K562 (cell line): ENCODE data around the gene ADAP1. TPM values are rescaled to one million over a fixed set of nuclear protein-coding genes. Genes with fewer than 3 reads are reported as not detected.
A peak's percentile ranks its signal among the peaks of the same experiment; 100 is the strongest.

Experiments used
- ELF1 ChIP-seq: fragments of 200-800 bp; sonication (Bioruptor generic); IDR thresholded peaks from 2 replicates; pipeline ENCODE4 v1.6.1; 2016; ENCODE audit warnings: missing genetic modification characterization, missing compliant biosample characterization
- EP400 ChIP-seq: fragments of 450-650 bp; IDR thresholded peaks from 2 replicates; pipeline ENCODE4 v1.6.1; 2017; ENCODE audit warnings: antibody characterized with exemption, mild to moderate bottlenecking, moderate library complexity
- FIP1L1 ChIP-seq: fragments of 200-400 bp; formaldehyde crosslinking; IDR thresholded peaks from 2 replicates; pipeline ENCODE4 v1.6.1; 2018; ENCODE audit warnings: mild to moderate bottlenecking, low read depth, low read length; ENCODE audit not compliant: poor library complexity, severe bottlenecking
- GATA2 ChIP-seq: sonication (generic); formaldehyde crosslinking; IDR thresholded peaks from 2 replicates; pipeline ENCODE4 v1.4.0; 2020; ENCODE audit warnings: mild to moderate bottlenecking, missing genetic modification reagents
- HNRNPLL ChIP-seq: fragments of 200-400 bp; formaldehyde crosslinking; IDR thresholded peaks from 2 replicates; pipeline ENCODE4 v1.6.1; 2017; ENCODE audit warnings: low read length, low read depth, mild to moderate bottlenecking; ENCODE audit not compliant: poor library complexity, severe bottlenecking
- NFXL1 ChIP-seq: fragments of 450-650 bp; formaldehyde crosslinking; IDR thresholded peaks from 2 replicates; pipeline ENCODE4 v1.4.0; 2021; ENCODE audit warnings: mild to moderate bottlenecking
- NRF1 ChIP-seq, 2 experiments: fragments of 450-650 bp; IDR thresholded peaks in 1 of 2; conservative IDR thresholded peaks in 1 of 2; 2 replicates each; pipeline ENCODE4 v1.6.1; 2014; ENCODE audit warnings: mild to moderate bottlenecking in 2 of 2
- PHF8 ChIP-seq: fragments of 200-600 bp; sonication (generic); IDR thresholded peaks from 2 replicates; pipeline ENCODE4 v1.6.1; 2012; ENCODE audit warnings: mixed run types, mild to moderate bottlenecking, inconsistent platforms, low read length, moderate library complexity, borderline replicate concordance
- PTRF ChIP-seq: fragments of 450-650 bp; IDR thresholded peaks from 2 replicates; pipeline ENCODE4 v1.6.1; 2016; ENCODE audit warnings: mild to moderate bottlenecking, missing genetic modification characterization, missing compliant biosample characterization
- RB1 ChIP-seq: fragments of 450-650 bp; IDR thresholded peaks from 2 replicates; pipeline ENCODE4 v1.6.1; 2017; ENCODE audit warnings: low read depth, mild to moderate bottlenecking
- RFX1 ChIP-seq: fragments of 450-650 bp; IDR thresholded peaks from 2 replicates; pipeline ENCODE4 v1.6.1; 2016; ENCODE audit warnings: mild to moderate bottlenecking, moderate library complexity
- SMARCA4 ChIP-seq: fragments of 450-650 bp; IDR thresholded peaks from 2 replicates; pipeline ENCODE4 v1.6.1; 2016
- SRSF3 ChIP-seq: fragments of 200-400 bp; formaldehyde crosslinking; IDR thresholded peaks from 2 replicates; pipeline ENCODE4 v1.6.1; 2016; ENCODE audit warnings: mild to moderate bottlenecking, low read length, moderate library complexity; ENCODE audit not compliant: insufficient read depth
- TEAD1 ChIP-seq, 2 experiments: fragments of 450-650 bp in 1 of 2; sonication (generic) in 1 of 2; formaldehyde crosslinking; IDR thresholded peaks; 2 replicates each; pipeline versions ENCODE4 v1.4.0 to v1.8.0; 2020 to 2022; ENCODE audit warnings: mild to moderate bottlenecking in 2 of 2, missing genetic modification reagents in 1 of 2
- TOE1 ChIP-seq, 2 experiments: fragments of 450-650 bp in 1 of 2; sonication (generic) in 1 of 2; formaldehyde crosslinking in 1 of 2; IDR thresholded peaks; 2 replicates each; pipeline versions ENCODE4 v1.7.1 to v1.8.0; 2016 to 2022; ENCODE audit warnings: borderline replicate concordance in 2 of 2, mild to moderate bottlenecking in 2 of 2, antibody characterized with exemption in 1 of 2, inconsistent platforms in 1 of 2, low read depth in 1 of 2, missing genetic modification reagents in 1 of 2, moderate library complexity in 1 of 2
- XRCC5 ChIP-seq: fragments of 200-400 bp; formaldehyde crosslinking; IDR thresholded peaks from 2 replicates; pipeline ENCODE4 v1.6.1; 2017; ENCODE audit warnings: low read depth, mild to moderate bottlenecking, low read length
- polyA plus RNA-seq, 8 experiments: library from polyadenylated mRNA; depleted of rRNA in 4 of 8; stranded (reverse) in 5 of 8; unstranded in 3 of 8; fragments of >200 nt; fragmentation: Nextera tagmentation in 2 of 8; fragmentation: Illumina TruSeq in 1 of 8; extraction: Ambion mirVana in 2 of 8; extraction: Trizol in 1 of 8; gene quantifications; 2 replicates each; pipeline versions ENCODE4 v1.2.1 to v1.2.3, GENCODE V29; 2011 to 2014; ENCODE audit warnings: inconsistent platforms in 1 of 8, missing spikeins in 1 of 8
- total RNA-seq, 7 experiments: library from RNA; depleted of rRNA in 6 of 7; stranded (reverse); fragments of >200 nt in 6 of 7; fragmentation: Illumina TruSeq in 2 of 7; extraction: Trizol in 2 of 7; gene quantifications; 2 replicates each; pipeline versions ENCODE4 v1.2.1 to v1.2.3, GENCODE V29; 2011 to 2021; ENCODE audit warnings: low replicate concordance in 1 of 7
- TF ChIP-seq, protein P1 (sequence below): fragments of 450-650 bp; formaldehyde crosslinking; IDR thresholded peaks from 2 replicates; pipeline ENCODE4 v1.4.0; 2020; ENCODE audit warnings: mild to moderate bottlenecking, moderate library complexity
- TF ChIP-seq, protein P2 (sequence below): sonication (generic); formaldehyde crosslinking; IDR thresholded peaks from 2 replicates; pipeline ENCODE4 v1.4.0; 2020; ENCODE audit warnings: mild to moderate bottlenecking, missing genetic modification reagents
- TF ChIP-seq, protein P3 (sequence below): sonication (generic); formaldehyde crosslinking; IDR thresholded peaks from 2 replicates; pipeline ENCODE4 v1.8.1; 2023; ENCODE audit warnings: mild to moderate bottlenecking, missing genetic modification reagents
- TF ChIP-seq, protein P4 (sequence below): fragments of 450-650 bp; IDR thresholded peaks from 2 replicates; pipeline ENCODE4 v1.6.1; 2016; ENCODE audit warnings: borderline replicate concordance

Gene ADAP1
- total and polyA plus RNA-seq, 9 of the 15 experiments (the other 6 are each of a cell fraction or from before 2014, with no cell fraction given): 0.27 to 1.4 (median 0.52) TPM; not detected in 3

DNA sequence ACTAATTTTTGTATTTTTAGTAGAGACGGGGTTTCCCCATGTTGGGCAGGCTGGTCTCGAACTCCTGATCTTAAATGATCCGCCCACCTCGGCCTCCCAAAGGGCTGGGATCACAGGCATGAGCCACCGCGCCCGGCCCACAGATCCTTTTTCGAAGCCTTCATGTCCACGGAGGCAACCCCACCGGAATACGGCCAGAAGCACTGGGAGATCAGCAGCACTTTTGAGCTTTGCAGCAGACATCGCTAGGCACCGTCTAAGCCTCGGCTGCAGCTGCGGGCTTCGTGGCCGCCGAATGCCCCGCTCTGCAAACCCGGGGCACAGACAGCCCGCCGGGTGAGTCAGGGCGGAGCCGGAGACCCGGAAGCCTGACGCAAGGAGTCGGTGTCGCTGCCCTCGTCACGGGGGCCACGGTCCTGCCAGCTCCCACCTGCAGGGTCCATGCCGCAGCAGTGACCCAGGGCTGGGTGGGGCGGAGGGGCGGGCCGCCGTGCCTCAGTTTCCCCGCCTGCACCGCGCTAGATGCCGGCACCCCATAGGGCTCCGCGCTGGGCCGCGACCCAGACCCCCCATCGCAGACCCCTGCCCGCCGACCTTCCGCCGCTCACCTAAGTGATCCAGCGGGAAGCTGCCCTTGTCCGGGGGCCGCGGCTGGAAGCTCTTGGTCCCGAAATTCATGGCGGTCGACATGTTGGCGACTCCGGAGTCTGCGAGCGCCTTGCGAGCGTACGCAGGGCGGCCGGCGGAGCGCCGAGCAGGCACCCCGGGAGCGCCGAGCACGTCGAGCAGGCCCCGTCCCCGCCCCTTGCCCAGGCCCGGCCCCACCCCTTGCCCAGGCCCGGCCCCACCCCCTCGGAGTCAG, 20.6 kb upstream of the ADAP1 start, which contains the start of gene COX19 (continued):
- peak; percentile 84 for TF ChIP-seq ELF1 (tag)
- peak; percentile 95 for TF ChIP-seq PHF8
- TF ChIP-seq PTRF: no peak
- peak; percentile 93 for TF ChIP-seq EP400
- 0 out of 2 replicates have a peak, but pooled peaks have one; percentile 52 for TF ChIP-seq SRSF3
- peak; percentile 80 for TF ChIP-seq FIP1L1
- TF ChIP-seq, protein P1, sequence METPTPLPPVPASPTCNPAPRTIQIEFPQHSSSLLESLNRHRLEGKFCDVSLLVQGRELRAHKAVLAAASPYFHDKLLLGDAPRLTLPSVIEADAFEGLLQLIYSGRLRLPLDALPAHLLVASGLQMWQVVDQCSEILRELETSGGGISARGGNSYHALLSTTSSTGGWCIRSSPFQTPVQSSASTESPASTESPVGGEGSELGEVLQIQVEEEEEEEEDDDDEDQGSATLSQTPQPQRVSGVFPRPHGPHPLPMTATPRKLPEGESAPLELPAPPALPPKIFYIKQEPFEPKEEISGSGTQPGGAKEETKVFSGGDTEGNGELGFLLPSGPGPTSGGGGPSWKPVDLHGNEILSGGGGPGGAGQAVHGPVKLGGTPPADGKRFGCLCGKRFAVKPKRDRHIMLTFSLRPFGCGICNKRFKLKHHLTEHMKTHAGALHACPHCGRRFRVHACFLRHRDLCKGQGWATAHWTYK (CRISPR knock-in tag): peak; percentile 91
- TF ChIP-seq, protein P2, sequence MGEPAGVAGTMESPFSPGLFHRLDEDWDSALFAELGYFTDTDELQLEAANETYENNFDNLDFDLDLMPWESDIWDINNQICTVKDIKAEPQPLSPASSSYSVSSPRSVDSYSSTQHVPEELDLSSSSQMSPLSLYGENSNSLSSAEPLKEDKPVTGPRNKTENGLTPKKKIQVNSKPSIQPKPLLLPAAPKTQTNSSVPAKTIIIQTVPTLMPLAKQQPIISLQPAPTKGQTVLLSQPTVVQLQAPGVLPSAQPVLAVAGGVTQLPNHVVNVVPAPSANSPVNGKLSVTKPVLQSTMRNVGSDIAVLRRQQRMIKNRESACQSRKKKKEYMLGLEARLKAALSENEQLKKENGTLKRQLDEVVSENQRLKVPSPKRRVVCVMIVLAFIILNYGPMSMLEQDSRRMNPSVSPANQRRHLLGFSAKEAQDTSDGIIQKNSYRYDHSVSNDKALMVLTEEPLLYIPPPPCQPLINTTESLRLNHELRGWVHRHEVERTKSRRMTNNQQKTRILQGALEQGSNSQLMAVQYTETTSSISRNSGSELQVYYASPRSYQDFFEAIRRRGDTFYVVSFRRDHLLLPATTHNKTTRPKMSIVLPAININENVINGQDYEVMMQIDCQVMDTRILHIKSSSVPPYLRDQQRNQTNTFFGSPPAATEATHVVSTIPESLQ (CRISPR knock-in tag): peak; percentile 45; the same call in 1 of the 2 replicates
- TF ChIP-seq, protein P3, sequence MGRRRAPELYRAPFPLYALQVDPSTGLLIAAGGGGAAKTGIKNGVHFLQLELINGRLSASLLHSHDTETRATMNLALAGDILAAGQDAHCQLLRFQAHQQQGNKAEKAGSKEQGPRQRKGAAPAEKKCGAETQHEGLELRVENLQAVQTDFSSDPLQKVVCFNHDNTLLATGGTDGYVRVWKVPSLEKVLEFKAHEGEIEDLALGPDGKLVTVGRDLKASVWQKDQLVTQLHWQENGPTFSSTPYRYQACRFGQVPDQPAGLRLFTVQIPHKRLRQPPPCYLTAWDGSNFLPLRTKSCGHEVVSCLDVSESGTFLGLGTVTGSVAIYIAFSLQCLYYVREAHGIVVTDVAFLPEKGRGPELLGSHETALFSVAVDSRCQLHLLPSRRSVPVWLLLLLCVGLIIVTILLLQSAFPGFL (CRISPR knock-in tag): 0 out of 2 replicates have a peak, but pooled peaks have one; percentile 49
- TF ChIP-seq TOE1 (IDR thresholded peaks at IDR 0.05; ENCODE audit: borderline replicate concordance): peak; percentile 54; the same call in 1 of the 2 replicates
- TF ChIP-seq TOE1 (CRISPR knock-in tag; IDR thresholded peaks at IDR 0.05; ENCODE audit: borderline replicate concordance, low read depth): no peak
- no peak for TF ChIP-seq RFX1
- peak; percentile 76 for TF ChIP-seq RB1
- TF ChIP-seq XRCC5: peak; percentile 73
- peak; percentile 27 for TF ChIP-seq HNRNPLL
- TF ChIP-seq TEAD1 (CRISPR knock-in tag; IDR thresholded peaks at IDR 0.05): peak in 1 of 2 experiments; percentile 75; a peak in 2 of 4 replicates
- TF ChIP-seq SMARCA4: 0 out of 2 replicates have a peak, but pooled peaks have one; percentile 12
- TF ChIP-seq NRF1 (conservative IDR thresholded peaks at IDR 0.05 in 1 of 2, IDR thresholded peaks at IDR 0.05 in 1 of 2): peak in 1 of 2 experiments; percentile 27; a peak in 2 of 4 replicates
- TF ChIP-seq, protein P4, sequence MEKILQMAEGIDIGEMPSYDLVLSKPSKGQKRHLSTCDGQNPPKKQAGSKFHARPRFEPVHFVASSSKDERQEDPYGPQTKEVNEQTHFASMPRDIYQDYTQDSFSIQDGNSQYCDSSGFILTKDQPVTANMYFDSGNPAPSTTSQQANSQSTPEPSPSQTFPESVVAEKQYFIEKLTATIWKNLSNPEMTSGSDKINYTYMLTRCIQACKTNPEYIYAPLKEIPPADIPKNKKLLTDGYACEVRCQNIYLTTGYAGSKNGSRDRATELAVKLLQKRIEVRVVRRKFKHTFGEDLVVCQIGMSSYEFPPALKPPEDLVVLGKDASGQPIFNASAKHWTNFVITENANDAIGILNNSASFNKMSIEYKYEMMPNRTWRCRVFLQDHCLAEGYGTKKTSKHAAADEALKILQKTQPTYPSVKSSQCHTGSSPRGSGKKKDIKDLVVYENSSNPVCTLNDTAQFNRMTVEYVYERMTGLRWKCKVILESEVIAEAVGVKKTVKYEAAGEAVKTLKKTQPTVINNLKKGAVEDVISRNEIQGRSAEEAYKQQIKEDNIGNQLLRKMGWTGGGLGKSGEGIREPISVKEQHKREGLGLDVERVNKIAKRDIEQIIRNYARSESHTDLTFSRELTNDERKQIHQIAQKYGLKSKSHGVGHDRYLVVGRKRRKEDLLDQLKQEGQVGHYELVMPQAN: peak; percentile 79; the same call in 1 of the 2 replicates
- TF ChIP-seq GATA2 (CRISPR knock-in tag): no peak
- TF ChIP-seq NFXL1: no peak
